Cardiac fibroblast (primary cell): ENCODE data around the gene STATH.

Source experiments
- DNase-seq, 2 donors: peaks; one replicate each; pipeline versions ENCODE4 v3.0.0 to v3.0.0-alpha.2; 2010; ENCODE audit warnings: low read depth in 2 of 2
- H3K4me3 ChIP-seq, 2 donors: replicated peaks in 1 of 2; 1 replicate in 1 of 2; 2 replicates in 1 of 2; pipeline ENCODE4 v1.5.1; 2011; ENCODE audit warnings: low read depth in 2 of 2, low read length in 2 of 2, mild to moderate bottlenecking in 2 of 2, moderate library complexity in 1 of 2
- TF ChIP-seq, protein P1 (sequence below): IDR thresholded peaks from one replicate; pipeline ENCODE4 v1.5.1; 2011; ENCODE audit warnings: low read depth, mild to moderate bottlenecking, low read length, inconsistent platforms

The STATH gene

DNA sequence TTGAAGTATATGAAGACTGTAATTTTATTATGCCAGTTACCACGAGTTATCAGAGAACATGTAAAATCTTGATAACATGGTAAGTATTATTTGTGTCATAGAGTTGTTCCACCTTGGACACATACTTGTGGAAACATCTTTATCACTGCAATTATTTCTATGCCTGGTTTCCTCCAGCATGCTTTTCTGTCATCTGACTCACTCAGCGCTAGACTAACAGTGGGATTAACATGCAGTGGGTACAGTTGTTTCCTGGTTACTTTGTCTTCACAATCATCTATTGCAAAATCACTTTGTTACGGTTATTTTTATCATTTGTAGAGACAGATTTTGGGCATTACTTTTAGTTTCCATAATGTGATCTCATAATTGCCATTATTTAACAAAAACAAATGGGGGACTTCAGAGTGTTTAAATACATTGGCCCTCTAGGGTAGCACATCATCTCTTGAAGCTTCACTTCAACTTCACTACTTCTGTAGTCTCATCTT, at the start of gene STATH:
Gene STATH, plus strand, starts transcription at position 441 of the 491 bp plus-strand sequence. CDS start 2,472 bp downstream, outside the sequence.
- TF ChIP-seq, protein P1, sequence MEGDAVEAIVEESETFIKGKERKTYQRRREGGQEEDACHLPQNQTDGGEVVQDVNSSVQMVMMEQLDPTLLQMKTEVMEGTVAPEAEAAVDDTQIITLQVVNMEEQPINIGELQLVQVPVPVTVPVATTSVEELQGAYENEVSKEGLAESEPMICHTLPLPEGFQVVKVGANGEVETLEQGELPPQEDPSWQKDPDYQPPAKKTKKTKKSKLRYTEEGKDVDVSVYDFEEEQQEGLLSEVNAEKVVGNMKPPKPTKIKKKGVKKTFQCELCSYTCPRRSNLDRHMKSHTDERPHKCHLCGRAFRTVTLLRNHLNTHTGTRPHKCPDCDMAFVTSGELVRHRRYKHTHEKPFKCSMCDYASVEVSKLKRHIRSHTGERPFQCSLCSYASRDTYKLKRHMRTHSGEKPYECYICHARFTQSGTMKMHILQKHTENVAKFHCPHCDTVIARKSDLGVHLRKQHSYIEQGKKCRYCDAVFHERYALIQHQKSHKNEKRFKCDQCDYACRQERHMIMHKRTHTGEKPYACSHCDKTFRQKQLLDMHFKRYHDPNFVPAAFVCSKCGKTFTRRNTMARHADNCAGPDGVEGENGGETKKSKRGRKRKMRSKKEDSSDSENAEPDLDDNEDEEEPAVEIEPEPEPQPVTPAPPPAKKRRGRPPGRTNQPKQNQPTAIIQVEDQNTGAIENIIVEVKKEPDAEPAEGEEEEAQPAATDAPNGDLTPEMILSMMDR, result no peak
- H3K4me3 ChIP-seq, result no peak within 1 kb of the TSS
- DNase-seq, result peak; percentile 5 to 27

GRCh38 chr4:69951602-69952001, 44.2 kb upstream of the STATH start:
- TF ChIP-seq, protein P1, result no peak
- H3K4me3 ChIP-seq, result no peak overlapping the region
- DNase-seq, result no peak

DNA sequence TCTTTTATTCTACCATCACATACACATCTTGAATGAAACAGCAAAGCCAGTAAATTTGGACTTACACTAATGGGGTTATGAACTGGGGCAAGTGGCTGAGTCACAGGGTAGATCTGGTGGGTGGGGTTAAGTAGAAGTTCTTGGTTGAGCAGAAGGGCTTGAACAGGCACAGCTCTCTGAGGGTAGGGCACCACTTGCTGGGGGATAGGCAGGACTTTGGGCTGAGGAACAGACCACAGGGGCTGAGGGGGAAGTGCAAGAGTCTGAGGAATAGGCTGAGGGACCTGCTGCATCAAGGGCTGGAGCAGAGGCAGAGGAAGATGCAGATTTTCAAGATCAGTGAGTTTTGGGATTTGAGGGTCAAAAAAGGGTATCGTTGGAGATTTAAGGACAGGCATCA, 38.6 kb upstream of the STATH start:
- no peak overlapping the region for H3K4me3 ChIP-seq
- TF ChIP-seq, protein P1, result no peak
- DNase-seq, result no peak

DNA sequence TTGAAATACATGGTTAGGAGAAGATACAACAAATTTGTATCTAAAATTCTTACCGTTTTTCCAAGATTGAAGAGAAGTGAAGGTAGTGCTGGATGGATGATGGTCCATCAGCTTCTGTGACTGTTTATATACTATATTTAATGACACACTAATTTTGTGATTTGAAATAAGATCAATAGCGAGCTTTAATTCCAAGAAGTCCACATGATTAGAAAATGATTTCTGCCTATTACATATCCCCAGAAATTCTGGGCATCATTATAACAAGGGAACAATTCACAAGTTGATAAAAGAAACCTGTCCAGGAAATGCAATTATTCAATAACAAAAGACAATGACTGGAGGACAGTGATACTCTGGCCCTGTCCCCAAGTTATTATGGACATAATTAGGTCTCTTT, 30.1 kb upstream of the STATH start, which contains the start of gene CSN2:
Gene CSN2, minus strand, starts transcription at position 101 of the 400 bp plus-strand sequence. CDS start 4,733 bp downstream, outside the sequence.
- H3K4me3 ChIP-seq, result no peak within 1 kb of the TSS
- TF ChIP-seq, protein P1, result no peak
- no peak for DNase-seq

GRCh38 chr4:69970071-69970470, 25.7 kb upstream of the STATH start:
- TF ChIP-seq, protein P1, result no peak
- DNase-seq, result no peak
- H3K4me3 ChIP-seq, result no peak overlapping the region

GRCh38 chr4:69974631-69975030, 21.1 kb upstream of the STATH start:
- no peak for DNase-seq

More at GRCh38 chr4:69974631-69975030, 21.1 kb upstream of the STATH start:
- no peak overlapping the region for H3K4me3 ChIP-seq
- TF ChIP-seq, protein P1, result no peak
